Peyer's patch (tissue), 4 donors: ENCODE measurements around the gene PPP1R7.

Experiments used
- POLR2A ChIP-seq, 2 donors: fragments of 450-650 bp; IDR thresholded peaks; one replicate each; pipeline ENCODE4 v1.5.1; 2017; ENCODE audit warnings: antibody characterized with exemption in 2 of 2, mild to moderate bottlenecking in 2 of 2, moderate library complexity in 2 of 2
- TF ChIP-seq, protein P1 (sequence below), 6 experiments: fragments of 450-650 bp in 4 of 6; fragments of 200-600 bp in 2 of 6; sonication (generic) in 1 of 6; IDR thresholded peaks; one replicate each; pipeline ENCODE4 v1.5.1; 2017 to 2019; ENCODE audit warnings: antibody characterized with exemption in 6 of 6, mild to moderate bottlenecking in 3 of 6, moderate library complexity in 1 of 6

DNA sequence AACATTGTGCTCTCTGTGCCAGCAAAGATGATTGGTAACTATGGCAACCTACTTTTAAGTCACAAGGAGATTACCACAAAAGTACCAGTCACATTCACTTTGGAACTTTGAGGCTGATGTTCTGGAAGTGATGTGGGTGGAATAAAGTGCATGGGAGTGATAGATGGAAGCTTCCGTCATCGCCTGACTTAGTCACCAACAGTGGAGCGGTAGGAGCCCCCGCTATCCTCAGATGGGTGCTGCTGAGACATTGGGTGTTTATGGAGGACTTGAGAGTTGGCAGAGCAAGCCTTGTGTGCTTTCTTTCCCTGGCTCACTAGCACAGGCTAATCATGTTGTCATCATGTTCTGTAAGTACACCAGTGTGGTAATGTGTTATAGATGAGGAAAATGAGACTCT is 4.6 kb downstream of the PPP1R7 start:
- TF ChIP-seq, protein P1, sequence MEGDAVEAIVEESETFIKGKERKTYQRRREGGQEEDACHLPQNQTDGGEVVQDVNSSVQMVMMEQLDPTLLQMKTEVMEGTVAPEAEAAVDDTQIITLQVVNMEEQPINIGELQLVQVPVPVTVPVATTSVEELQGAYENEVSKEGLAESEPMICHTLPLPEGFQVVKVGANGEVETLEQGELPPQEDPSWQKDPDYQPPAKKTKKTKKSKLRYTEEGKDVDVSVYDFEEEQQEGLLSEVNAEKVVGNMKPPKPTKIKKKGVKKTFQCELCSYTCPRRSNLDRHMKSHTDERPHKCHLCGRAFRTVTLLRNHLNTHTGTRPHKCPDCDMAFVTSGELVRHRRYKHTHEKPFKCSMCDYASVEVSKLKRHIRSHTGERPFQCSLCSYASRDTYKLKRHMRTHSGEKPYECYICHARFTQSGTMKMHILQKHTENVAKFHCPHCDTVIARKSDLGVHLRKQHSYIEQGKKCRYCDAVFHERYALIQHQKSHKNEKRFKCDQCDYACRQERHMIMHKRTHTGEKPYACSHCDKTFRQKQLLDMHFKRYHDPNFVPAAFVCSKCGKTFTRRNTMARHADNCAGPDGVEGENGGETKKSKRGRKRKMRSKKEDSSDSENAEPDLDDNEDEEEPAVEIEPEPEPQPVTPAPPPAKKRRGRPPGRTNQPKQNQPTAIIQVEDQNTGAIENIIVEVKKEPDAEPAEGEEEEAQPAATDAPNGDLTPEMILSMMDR (IDR thresholded peaks at IDR 0.05) = no peak
- no peak for TF ChIP-seq POLR2A (IDR thresholded peaks at IDR 0.05)
